Raji (cell line): Measurements from ENCODE around the gene USP12.

Experiments
- POLR2A ChIP-seq: IDR thresholded peaks from 2 replicates; pipeline ENCODE4 v1.6.1; 2011; ENCODE audit warnings: low read depth, low read length, control low read depth; ENCODE audit not compliant: insufficient read depth

The USP12 gene

GRCh38 chr13:27118428-27119054, 53.1 kb downstream of the USP12 start:
- TF ChIP-seq POLR2A: no peak

- no peak for TF ChIP-seq POLR2A
Observed at GRCh38 chr13:27117952-27118351, 53.7 kb downstream of the USP12 start.

GRCh38 chr13:27117158-27117557, 54.5 kb downstream of the USP12 start:
- no peak for TF ChIP-seq POLR2A

GRCh38 chr13:27113436-27113835, 58.2 kb downstream of the USP12 start:
- TF ChIP-seq POLR2A: no peak

GRCh38 chr13:27112006-27112405, 59.6 kb downstream of the USP12 start:
- TF ChIP-seq POLR2A: no peak

GRCh38 chr13:27110056-27110746, 61.4 kb downstream of the USP12 start:
- TF ChIP-seq POLR2A: no peak

- no peak for TF ChIP-seq POLR2A
Observed at GRCh38 chr13:27106144-27106543, 65.5 kb downstream of the USP12 start.

GRCh38 chr13:27104606-27105005, 67.0 kb downstream of the USP12 start:
- no peak for TF ChIP-seq POLR2A

- TF ChIP-seq POLR2A: no peak
Observed at GRCh38 chr13:27101847-27102246, 69.8 kb downstream of the USP12 start.

GRCh38 chr13:27101289-27101688, 70.3 kb downstream of the USP12 start:
- no peak for TF ChIP-seq POLR2A

GRCh38 chr13:27097691-27098090, 73.9 kb downstream of the USP12 start:
- no peak for TF ChIP-seq POLR2A

GRCh38 chr13:27091451-27091850, 80.2 kb downstream of the USP12 start:
- no peak for TF ChIP-seq POLR2A

GRCh38 chr13:27088619-27089018, 83.0 kb downstream of the USP12 start:
- TF ChIP-seq POLR2A: no peak

GRCh38 chr13:27086599-27087265, 84.9 kb downstream of the USP12 start:
- no peak for TF ChIP-seq POLR2A

GRCh38 chr13:27083183-27083582, 88.4 kb downstream of the USP12 start:
- no peak for TF ChIP-seq POLR2A

GRCh38 chr13:27081893-27082679, 89.5 kb downstream of the USP12 start:
- TF ChIP-seq POLR2A: no peak
